Raji (cell line): ENCODE data around the gene KRT75.

Experiments used
- POLR2A ChIP-seq: IDR thresholded peaks from 2 replicates; pipeline ENCODE4 v1.6.1; 2011; ENCODE audit warnings: low read depth, low read length, control low read depth; ENCODE audit not compliant: insufficient read depth

KRT75 gene

GRCh38 chr12:52413202-52413601 is 21.0 kb downstream of the KRT75 start:
- TF ChIP-seq POLR2A, result no peak

GRCh38 chr12:52411815-52412214 is 22.4 kb downstream of the KRT75 start:
- no peak for TF ChIP-seq POLR2A

- no peak for TF ChIP-seq POLR2A
These were observed 26.3 kb downstream of the KRT75 start for GRCh38 chr12:52407918-52408317.

GRCh38 chr12:52405922-52406385 is 28.2 kb downstream of the KRT75 start, which contains the start of gene KRT82:
Gene KRT82 (minus strand): TSS chr12:52406335. CDS start chr12:52406277, 58 bp downstream.
- no peak for TF ChIP-seq POLR2A

GRCh38 chr12:52404951-52405350 is 29.2 kb downstream of the KRT75 start:
- TF ChIP-seq POLR2A, result no peak

GRCh38 chr12:52403561-52403960 is 30.6 kb downstream of the KRT75 start:
- no peak for TF ChIP-seq POLR2A

GRCh38 chr12:52402873-52403540 is 31.2 kb downstream of the KRT75 start:
- TF ChIP-seq POLR2A, result no peak

- TF ChIP-seq POLR2A, result no peak
These were observed 31.8 kb downstream of the KRT75 start for GRCh38 chr12:52402377-52402776.

GRCh38 chr12:52401926-52402325 is 32.2 kb downstream of the KRT75 start:
- TF ChIP-seq POLR2A, result no peak

- TF ChIP-seq POLR2A, result no peak
These were observed 32.6 kb downstream of the KRT75 start for GRCh38 chr12:52401526-52401925.

- no peak for TF ChIP-seq POLR2A
These were observed 33.3 kb downstream of the KRT75 start for GRCh38 chr12:52400906-52401305.

GRCh38 chr12:52399756-52400155 is 34.4 kb downstream of the KRT75 start:
- no peak for TF ChIP-seq POLR2A

- TF ChIP-seq POLR2A, result no peak
These were observed 36.0 kb downstream of the KRT75 start for GRCh38 chr12:52398176-52398575.

- no peak for TF ChIP-seq POLR2A
These were observed 37.5 kb downstream of the KRT75 start for GRCh38 chr12:52396656-52397055.

- TF ChIP-seq POLR2A, result no peak
These were observed 38.3 kb downstream of the KRT75 start for GRCh38 chr12:52395761-52396434.

- no peak for TF ChIP-seq POLR2A
These were observed 39.2 kb downstream of the KRT75 start for GRCh38 chr12:52394836-52395405.

GRCh38 chr12:52392465-52393007 is 41.6 kb downstream of the KRT75 start:
- no peak for TF ChIP-seq POLR2A

GRCh38 chr12:52391618-52392002 is 42.6 kb downstream of the KRT75 start:
- no peak for TF ChIP-seq POLR2A
